Loucy (cell line): ENCODE results near the gene ACER2.
"Not testable (repeated sequence)": the region's sequence is repeated elsewhere in the genome, so short reads cannot be mapped to it uniquely, and the experiment has no call there.

Experiments used
- H2AFZ ChIP-seq: fragments of 200-600 bp; sonication (generic); 2 replicates; pipeline ENCODE4 v1.6.0; 2016; ENCODE audit warnings: antibody characterized with exemption, mild to moderate bottlenecking, low read length, moderate library complexity
- H3F3A ChIP-seq: fragments of 200-600 bp; 2 replicates; pipeline ENCODE4 v1.6.0; 2016; ENCODE audit warnings: antibody characterized with exemption, low read depth, mild to moderate bottlenecking
- H3K27me3 ChIP-seq: fragments of 200-600 bp; sonication (generic); 2 replicates; pipeline ENCODE4 v1.6.1; 2014; ENCODE audit warnings: low read length, mild to moderate bottlenecking; ENCODE audit not compliant: insufficient read depth, poor library complexity, severe bottlenecking
- H3K36me3 ChIP-seq: fragments of 200-600 bp; sonication (generic); 2 replicates; pipeline ENCODE4 v1.6.1; 2016; ENCODE audit warnings: low read length; ENCODE audit not compliant: insufficient read depth
- H3K4me1 ChIP-seq: fragments of 200-600 bp; sonication (generic); 2 replicates; pipeline ENCODE4 v1.5.1; 2014; ENCODE audit warnings: low read length, mild to moderate bottlenecking; ENCODE audit not compliant: insufficient read depth, poor library complexity, severe bottlenecking
- H3K4me2 ChIP-seq: fragments of 200-600 bp; sonication (generic); 2 replicates; pipeline ENCODE4 v1.6.0; 2014; ENCODE audit warnings: antibody characterized with exemption, low read length, low read depth, mild to moderate bottlenecking; ENCODE audit not compliant: poor library complexity, severe bottlenecking
- H3K4me3 ChIP-seq: fragments of 200-600 bp; sonication (generic); 2 replicates; pipeline ENCODE4 v1.5.1; 2014; ENCODE audit warnings: low read length, mild to moderate bottlenecking, mixed read lengths; ENCODE audit not compliant: poor library complexity, severe bottlenecking
- H3K79me2 ChIP-seq: fragments of 200-600 bp; sonication (generic); 2 replicates; pipeline ENCODE4 v1.6.1; 2014; ENCODE audit warnings: low read length; ENCODE audit not compliant: insufficient read depth
- H3K9ac ChIP-seq: fragments of 200-600 bp; sonication (generic); 2 replicates; pipeline ENCODE4 v1.6.0; 2014; ENCODE audit warnings: mild to moderate bottlenecking, low read depth, low read length, moderate library complexity; ENCODE audit not compliant: poor library complexity, severe bottlenecking
- H3K9me2 ChIP-seq: fragments of 200-600 bp; sonication (generic); replicated peaks from 2 replicates; pipeline ENCODE4 v1.6.1; 2016; ENCODE audit warnings: low read depth, low read length, mixed read lengths
- H3K9me3 ChIP-seq: fragments of 200-600 bp; sonication (generic); 2 replicates; pipeline ENCODE4 v1.6.1; 2014; ENCODE audit warnings: mild to moderate bottlenecking, antibody characterized with exemption, low read length, low read depth; ENCODE audit not compliant: insufficient read depth
- H4K20me1 ChIP-seq: fragments of 200-600 bp; sonication (generic); 2 replicates; pipeline ENCODE4 v1.6.0; 2014; ENCODE audit warnings: antibody characterized with exemption, low read length, mild to moderate bottlenecking; ENCODE audit not compliant: insufficient read depth, poor library complexity, severe bottlenecking
- EZH2phosphoT487 ChIP-seq: fragments of 200-600 bp; IDR thresholded peaks from 2 replicates; pipeline ENCODE4 v1.6.1; 2018; ENCODE audit warnings: antibody characterized with exemption, mild to moderate bottlenecking, moderate library complexity, borderline replicate concordance
- TF ChIP-seq, protein P1 (sequence below): fragments of 200-600 bp; sonication (generic); conservative IDR thresholded peaks from 2 replicates; pipeline ENCODE4 v1.5.1; 2014; ENCODE audit warnings: mild to moderate bottlenecking, antibody characterized with exemption, low read length

The ACER2 gene

DNA sequence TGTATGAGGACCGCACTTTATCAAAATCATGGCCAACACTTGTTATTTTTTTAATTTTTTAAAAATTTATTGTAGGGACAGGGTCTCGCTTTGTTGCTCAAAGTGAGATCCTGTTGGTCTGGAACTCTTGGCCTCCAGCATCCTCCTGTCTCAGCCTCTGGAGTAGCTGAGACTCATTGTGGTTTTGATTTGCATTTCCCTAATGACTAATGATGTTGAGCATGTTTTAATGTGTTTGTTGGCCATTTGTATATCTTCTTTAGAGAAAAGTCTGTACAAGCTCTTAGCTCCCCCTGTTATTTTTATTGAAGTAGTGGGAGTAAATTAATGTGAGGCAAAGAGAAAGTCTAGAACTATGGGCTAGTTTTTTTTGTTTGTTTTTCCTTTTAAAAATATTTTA lies 27.2 kb upstream of the ACER2 start:
- Histone ChIP-seq H3K4me2 (peak overlapping the region; percentile 82), H3K9me2 (no peaks in the 10 kb centered on the region), H3F3A (no peaks in the 10 kb centered on the region), H3K9ac (no peak overlapping the region), H2AFZ (no peak overlapping the region), H3K79me2 (peaks cover 34% of the 10 kb centered on the region), H3K9me3 (no peaks in the 10 kb centered on the region), H3K27me3 (peaks cover 8% of the 10 kb centered on the region), H3K4me3 (no peak overlapping the region), H3K4me1 (peaks cover 38% of the 10 kb centered on the region), H3K36me3 (peaks cover 28% of the 10 kb centered on the region), H4K20me1 (peaks cover 33% of the 10 kb centered on the region)
- TF ChIP-seq, protein P1, sequence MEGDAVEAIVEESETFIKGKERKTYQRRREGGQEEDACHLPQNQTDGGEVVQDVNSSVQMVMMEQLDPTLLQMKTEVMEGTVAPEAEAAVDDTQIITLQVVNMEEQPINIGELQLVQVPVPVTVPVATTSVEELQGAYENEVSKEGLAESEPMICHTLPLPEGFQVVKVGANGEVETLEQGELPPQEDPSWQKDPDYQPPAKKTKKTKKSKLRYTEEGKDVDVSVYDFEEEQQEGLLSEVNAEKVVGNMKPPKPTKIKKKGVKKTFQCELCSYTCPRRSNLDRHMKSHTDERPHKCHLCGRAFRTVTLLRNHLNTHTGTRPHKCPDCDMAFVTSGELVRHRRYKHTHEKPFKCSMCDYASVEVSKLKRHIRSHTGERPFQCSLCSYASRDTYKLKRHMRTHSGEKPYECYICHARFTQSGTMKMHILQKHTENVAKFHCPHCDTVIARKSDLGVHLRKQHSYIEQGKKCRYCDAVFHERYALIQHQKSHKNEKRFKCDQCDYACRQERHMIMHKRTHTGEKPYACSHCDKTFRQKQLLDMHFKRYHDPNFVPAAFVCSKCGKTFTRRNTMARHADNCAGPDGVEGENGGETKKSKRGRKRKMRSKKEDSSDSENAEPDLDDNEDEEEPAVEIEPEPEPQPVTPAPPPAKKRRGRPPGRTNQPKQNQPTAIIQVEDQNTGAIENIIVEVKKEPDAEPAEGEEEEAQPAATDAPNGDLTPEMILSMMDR: no peak
- TF ChIP-seq EZH2phosphoT487: no peak

DNA sequence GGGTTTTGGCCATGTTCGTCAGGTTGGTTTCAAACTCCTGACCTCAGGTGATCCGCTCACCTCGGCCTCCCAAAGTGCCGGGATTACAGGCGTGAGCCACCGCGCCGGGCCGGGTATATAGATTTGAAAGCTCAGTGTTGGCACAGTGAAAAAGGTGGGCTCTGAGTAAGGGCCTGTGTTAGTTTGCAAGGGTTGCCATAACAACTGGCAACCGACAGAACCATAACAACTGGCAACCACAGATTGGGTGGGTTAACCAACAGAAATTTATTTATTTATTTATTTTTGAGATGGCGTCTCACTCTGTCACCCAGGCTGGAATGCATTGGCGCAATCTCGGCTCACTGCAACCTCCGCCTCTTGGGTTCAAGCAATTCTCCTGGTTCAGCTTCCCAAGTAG lies 23.6 kb upstream of the ACER2 start:
- not testable (repeated sequence) for H3K36me3 ChIP-seq, H3K4me2 ChIP-seq, H3K9ac ChIP-seq, H3F3A ChIP-seq, H4K20me1 ChIP-seq, H3K9me3 ChIP-seq, H2AFZ ChIP-seq, H3K9me2 ChIP-seq, H3K27me3 ChIP-seq, H3K79me2 ChIP-seq, H3K4me3 ChIP-seq
- peaks cover 11% of the 10 kb centered on the region for H3K4me1 ChIP-seq

DNA sequence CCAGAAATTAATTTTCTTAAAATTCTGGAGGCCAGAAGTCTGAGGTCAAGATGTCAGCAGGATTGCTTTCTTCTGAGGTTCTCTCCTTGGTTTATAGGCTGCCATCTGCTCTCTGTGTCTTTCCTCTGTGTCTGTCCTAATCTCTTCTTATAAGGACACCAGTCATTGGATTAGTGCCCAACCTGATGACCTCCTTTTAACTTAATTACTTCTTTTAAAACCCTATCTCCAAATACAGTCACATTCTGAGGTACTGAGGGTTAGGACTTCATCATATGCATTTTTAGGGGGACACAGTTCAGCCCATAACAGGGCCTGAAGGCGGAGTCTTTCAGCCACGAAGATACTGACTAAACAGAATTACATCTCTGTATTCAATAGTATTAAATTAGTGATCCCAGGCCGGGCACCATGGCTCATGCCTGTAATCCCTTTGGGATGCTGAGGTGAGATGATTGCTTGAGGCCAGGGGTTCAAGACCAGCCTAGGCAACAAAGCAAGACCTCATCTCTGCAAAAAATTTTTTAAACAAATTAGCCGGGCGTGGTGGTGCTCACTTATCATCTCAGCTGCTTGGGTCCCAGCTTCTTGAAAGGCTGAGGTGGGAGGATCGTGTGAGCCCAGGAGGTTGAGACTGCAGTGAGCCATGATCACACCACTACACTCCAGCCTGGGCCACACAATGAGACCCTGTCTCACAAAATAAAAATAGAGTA lies 22.9 kb upstream of the ACER2 start:
- H3K9me3 ChIP-seq: no peaks in the 10 kb centered on the region
- no peaks in the 10 kb centered on the region for H3K36me3 ChIP-seq
- H2AFZ ChIP-seq: peak overlapping the region; percentile 35; the same call in 1 of the 2 replicates

More for the DNA sequence above, 22.9 kb upstream of the ACER2 start:
- Histone ChIP-seq H4K20me1 (no peaks in the 10 kb centered on the region), H3K27me3 (no peaks in the 10 kb centered on the region), H3K4me3 (no peak overlapping the region), H3F3A (no peaks in the 10 kb centered on the region), H3K4me2 (no peak overlapping the region), H3K9ac (no peak overlapping the region), H3K4me1 (peaks cover 4% of the 10 kb centered on the region), H3K9me2 (no peaks in the 10 kb centered on the region), H3K79me2 (no peaks in the 10 kb centered on the region)
- TF ChIP-seq, protein P1: no peak
- TF ChIP-seq EZH2phosphoT487: no peak
